Esophagus muscularis mucosa (tissue), 4 donors: ENCODE results near the gene SHB. TPM values are rescaled to one million over a fixed set of nuclear protein-coding genes. Genes with fewer than 3 reads are reported as not detected.

ENCODE experiments used
- DNase-seq: peaks from one replicate; pipeline ENCODE4 v3.0.0-alpha.2; 2017; ENCODE audit errors: extremely low spot score
- H3K27ac ChIP-seq, 4 donors: fragments of 200-600 bp; sonication (generic); replicated peaks in 1 of 4; 1 replicate in 3 of 4; 2 replicates in 1 of 4; pipeline ENCODE4 v1.5.1; 2016 to 2019; ENCODE audit warnings: mild to moderate bottlenecking in 1 of 4
- H3K27me3 ChIP-seq, 4 donors: fragments of 200-600 bp; sonication (generic); one replicate each; pipeline versions ENCODE4 v1.5.1 to v1.6.0; 2016 to 2019
- H3K36me3 ChIP-seq, 4 donors: fragments of 200-600 bp; sonication (generic); one replicate each; pipeline ENCODE4 v1.5.1; 2016 to 2019
- H3K4me1 ChIP-seq, 4 donors: fragments of 200-600 bp; sonication (generic); one replicate each; pipeline ENCODE4 v1.5.1; 2016 to 2019
- H3K4me3 ChIP-seq, 4 donors: fragments of 200-600 bp; sonication (generic); 1 replicate in 2 of 4; 2 replicates in 2 of 4; pipeline ENCODE4 v1.5.1; 2016 to 2019; ENCODE audit warnings: mild to moderate bottlenecking in 4 of 4, moderate library complexity in 1 of 4
- H3K9me3 ChIP-seq, 4 donors: fragments of 200-600 bp; sonication (generic); 1 replicate in 3 of 4; 2 replicates in 1 of 4; pipeline ENCODE4 v1.5.1; 2016 to 2019
- EP300 ChIP-seq: sonication (generic); formaldehyde crosslinking; IDR thresholded peaks from one replicate; pipeline ENCODE4 v1.6.1; 2017; ENCODE audit warnings: antibody characterized with exemption
- POLR2A ChIP-seq: fragments of 450-650 bp; IDR thresholded peaks from one replicate; pipeline ENCODE4 v1.6.1; 2017; ENCODE audit warnings: antibody characterized with exemption, moderate library complexity, mild to moderate bottlenecking, low read depth
- POLR2AphosphoS5 ChIP-seq, 2 donors: sonication (generic); formaldehyde crosslinking; IDR thresholded peaks; one replicate each; pipeline ENCODE4 v1.6.1; 2017; ENCODE audit warnings: antibody characterized with exemption in 2 of 2
- WGBS: methylation state at CpG from one replicate; pipeline ENCODE4 v1.1.5; 2018; 5-methylcytosine and 5-hydroxymethylcytosine counted together
- intact Hi-C: fragments of 100-400 bp; cut with DNase I; formaldehyde crosslinking; loops from one replicate; pipeline ENCODE4 v1.15.1; 2023
- total RNA-seq, 4 donors: library from RNA; depleted of rRNA; stranded (reverse); fragments of >200 nt; gene quantifications; one replicate each; pipeline versions ENCODE4 v1.1.0 to v1.2.1, GENCODE V29; 2016
- TF ChIP-seq, protein P1 (sequence below), 3 experiments: fragments of 200-600 bp in 2 of 3; fragments of 450-650 bp in 1 of 3; sonication (generic) in 2 of 3; IDR thresholded peaks; one replicate each; pipeline ENCODE4 v1.5.1; 2017 to 2019; ENCODE audit warnings: antibody characterized with exemption in 3 of 3, mild to moderate bottlenecking in 2 of 3, moderate library complexity in 1 of 3

SHB gene
- total RNA-seq, 4 donors from 2014 or later: 16.6 to 21.2 (median 21.0) TPM

DNA sequence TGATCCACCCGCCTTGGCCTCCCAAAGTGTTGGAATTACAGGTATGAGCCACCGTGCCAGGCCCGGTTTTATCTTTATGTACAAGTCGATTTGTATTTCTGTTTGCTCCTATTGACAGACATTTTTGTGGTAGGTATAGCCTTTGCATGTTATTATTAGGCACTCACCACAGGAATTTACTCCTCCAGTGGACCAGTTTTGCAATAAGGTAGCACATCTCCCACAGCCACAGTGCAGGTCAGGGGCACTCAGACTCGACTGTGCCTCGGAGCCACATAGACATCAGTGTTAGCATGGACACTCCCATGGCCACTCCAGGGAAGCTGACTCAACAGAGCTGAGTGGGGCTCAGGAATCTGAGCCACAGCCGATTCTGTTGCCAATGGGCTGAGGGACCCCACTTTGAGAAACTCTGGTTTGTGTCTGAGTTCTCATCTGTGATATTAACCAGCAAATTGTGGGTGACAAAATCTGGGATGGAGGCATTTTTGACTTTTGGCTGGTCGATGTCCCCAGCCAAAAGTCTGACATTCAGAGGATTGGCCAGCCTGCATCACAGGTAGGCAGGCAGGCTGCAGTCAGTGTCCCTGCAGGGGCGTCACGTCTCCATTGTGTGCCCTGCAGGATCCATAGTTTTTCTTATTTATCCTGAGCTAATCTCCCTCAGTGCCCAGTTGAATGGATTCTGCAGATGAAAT, 15.0 kb upstream of the SHB start:
- Histone ChIP-seq H3K27ac (no peak overlapping the region), H3K36me3 (no peaks in the 10 kb centered on the region), H3K4me3 (no peak overlapping the region), H3K27me3 (no peaks in the 10 kb centered on the region), H3K4me1 (peaks cover 5 to 10% (median 8%) of the 10 kb centered on the region in 4 donors), H3K9me3 (no peaks in the 10 kb centered on the region)
- no peak for DNase-seq
- TF ChIP-seq POLR2A: no peak
- TF ChIP-seq, protein P1, sequence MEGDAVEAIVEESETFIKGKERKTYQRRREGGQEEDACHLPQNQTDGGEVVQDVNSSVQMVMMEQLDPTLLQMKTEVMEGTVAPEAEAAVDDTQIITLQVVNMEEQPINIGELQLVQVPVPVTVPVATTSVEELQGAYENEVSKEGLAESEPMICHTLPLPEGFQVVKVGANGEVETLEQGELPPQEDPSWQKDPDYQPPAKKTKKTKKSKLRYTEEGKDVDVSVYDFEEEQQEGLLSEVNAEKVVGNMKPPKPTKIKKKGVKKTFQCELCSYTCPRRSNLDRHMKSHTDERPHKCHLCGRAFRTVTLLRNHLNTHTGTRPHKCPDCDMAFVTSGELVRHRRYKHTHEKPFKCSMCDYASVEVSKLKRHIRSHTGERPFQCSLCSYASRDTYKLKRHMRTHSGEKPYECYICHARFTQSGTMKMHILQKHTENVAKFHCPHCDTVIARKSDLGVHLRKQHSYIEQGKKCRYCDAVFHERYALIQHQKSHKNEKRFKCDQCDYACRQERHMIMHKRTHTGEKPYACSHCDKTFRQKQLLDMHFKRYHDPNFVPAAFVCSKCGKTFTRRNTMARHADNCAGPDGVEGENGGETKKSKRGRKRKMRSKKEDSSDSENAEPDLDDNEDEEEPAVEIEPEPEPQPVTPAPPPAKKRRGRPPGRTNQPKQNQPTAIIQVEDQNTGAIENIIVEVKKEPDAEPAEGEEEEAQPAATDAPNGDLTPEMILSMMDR (IDR thresholded peaks at IDR 0.05): no peak
- TF ChIP-seq EP300: no peak
- no peak for TF ChIP-seq POLR2AphosphoS5 (IDR thresholded peaks at IDR 0.05)
- intact Hi-C loops: no loop called here
- 94% methylated on average over 9 of the region's 10 CpGs for WGBS

DNA sequence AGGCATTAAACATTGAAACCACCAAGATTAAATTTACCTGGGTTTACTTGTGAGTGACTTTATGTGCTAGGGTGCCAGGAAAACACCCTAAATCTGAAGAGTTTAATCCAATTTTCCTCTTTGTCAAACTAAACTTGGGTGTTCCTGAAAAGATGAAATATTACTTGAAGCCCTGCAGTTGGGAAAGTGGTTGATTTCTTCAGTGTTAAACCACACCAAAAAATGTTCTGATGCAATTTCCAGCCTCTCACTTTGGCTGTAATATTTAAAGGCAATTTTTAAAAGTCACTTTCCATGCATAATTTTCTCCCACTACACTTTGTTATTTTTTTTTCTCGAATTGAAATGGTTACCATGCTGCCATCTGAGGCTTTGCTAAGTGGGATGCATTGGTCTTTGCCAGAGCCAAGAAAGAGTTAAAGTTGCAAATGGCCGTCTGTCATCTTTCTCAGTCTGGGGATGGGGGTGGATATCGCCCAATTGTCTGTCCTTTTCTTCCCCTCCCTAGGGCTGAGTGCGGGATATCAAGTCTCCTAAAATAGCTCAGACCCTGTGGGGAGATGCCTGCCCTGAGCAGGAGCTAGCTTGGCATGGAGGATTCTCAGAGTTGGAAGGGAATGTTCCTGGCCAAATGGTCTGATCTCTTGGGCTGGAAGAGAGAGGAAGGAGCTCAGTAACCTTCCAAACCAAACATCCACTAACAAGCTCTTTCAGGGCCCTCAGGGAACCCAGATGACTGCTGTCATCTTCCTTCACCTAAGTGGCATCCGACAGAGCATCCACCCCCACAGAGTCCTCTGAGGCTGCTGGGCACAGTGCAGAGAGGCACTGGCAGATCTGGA, 13.6 kb upstream of the SHB start:
- TF ChIP-seq POLR2AphosphoS5 (IDR thresholded peaks at IDR 0.05) (no peak), POLR2A (no peak), EP300 (no peak)
- TF ChIP-seq, protein P1 (IDR thresholded peaks at IDR 0.05): no peak
- DNase-seq: no peak
- WGBS: 31% methylated on average over 4 of the region's 5 CpGs
- Histone ChIP-seq H3K4me3 (no peak overlapping the region), H3K36me3 (no peaks in the 10 kb centered on the region), H3K27ac (no peak overlapping the region), H3K4me1 (peaks cover 0 to 6% (median under 1%) of the 10 kb centered on the region in 4 donors), H3K27me3 (no peaks in the 10 kb centered on the region), H3K9me3 (no peaks in the 10 kb centered on the region)
- intact Hi-C loops: no loop called here

DNA sequence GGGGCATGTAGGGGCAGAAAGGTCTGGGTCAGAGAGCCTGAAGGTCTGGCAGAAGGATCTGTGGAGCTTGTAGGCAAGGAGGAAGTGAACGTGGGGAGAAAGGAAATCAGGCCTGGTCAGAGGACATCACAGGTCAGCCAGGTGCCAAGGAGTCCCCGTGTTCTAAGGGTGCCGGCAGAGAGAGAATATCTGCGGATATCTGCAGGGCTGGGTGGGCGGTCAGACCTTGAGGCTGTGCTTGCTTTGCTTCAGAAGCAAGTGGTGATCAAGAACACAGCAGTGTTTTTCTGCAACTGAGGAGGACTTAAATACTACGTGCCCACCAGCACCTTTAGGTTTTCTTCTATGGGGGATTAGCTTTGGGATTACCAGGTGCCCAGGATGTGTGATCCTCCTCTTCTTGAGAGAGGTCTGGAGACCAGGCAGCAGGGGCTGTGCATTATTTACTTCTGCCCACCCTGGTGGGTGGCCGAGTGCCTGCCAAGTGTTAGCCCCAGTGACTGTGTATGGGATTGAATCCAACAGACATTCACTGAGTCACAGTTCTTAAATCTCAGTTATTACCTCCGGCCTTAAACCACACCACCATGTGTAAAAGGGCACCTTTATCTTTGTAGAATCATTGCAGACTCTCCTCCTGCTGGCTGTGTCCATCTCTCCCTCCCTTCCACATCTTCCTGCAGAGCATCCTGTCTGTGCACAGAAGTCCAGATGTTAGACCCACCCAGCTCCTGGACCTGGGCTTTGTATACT, 12.5 kb upstream of the SHB start:
- H3K4me1 ChIP-seq: peaks cover 0 to 6% (median 0%) of the 10 kb centered on the region in 4 donors
- no peaks in the 10 kb centered on the region for H3K9me3 ChIP-seq
- DNase-seq: peak; percentile 72
- H3K27me3 ChIP-seq: no peaks in the 10 kb centered on the region
- WGBS: 77% methylated on average over 8 of the region's 8 CpGs
- no peaks in the 10 kb centered on the region for H3K36me3 ChIP-seq
- H3K27ac ChIP-seq: no peak overlapping the region
- TF ChIP-seq EP300: no peak
- intact Hi-C loops: no loop called here
- no peak overlapping the region for H3K4me3 ChIP-seq

DNA sequence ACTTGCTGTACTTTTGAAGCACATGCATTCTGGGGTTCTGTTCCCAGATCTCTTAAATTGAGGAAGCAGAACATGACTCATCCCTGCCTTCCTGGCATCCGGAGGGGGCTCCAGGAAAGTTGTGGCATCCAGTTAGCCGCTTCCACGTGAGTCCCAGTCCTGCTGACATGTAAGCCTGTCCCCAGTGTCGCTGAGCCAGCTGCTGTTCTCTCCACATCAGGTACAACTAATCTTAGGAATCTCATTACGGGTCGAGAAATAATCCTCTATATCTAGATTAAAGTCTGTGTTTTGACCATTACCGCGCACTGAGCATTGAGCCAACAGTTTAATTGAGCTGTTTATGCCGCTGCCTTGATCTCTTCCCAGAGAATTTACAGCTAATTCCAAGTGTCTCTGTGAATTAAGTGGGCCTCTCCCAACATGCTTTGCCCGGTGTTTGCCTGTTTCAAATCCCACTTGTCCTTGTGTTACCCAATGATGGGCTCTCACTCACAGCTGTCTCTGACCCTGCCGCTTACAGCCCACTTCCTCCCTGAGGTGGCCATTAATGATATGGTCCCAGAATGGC, 10.5 kb upstream of the SHB start:
- intact Hi-C loops: no loop called here
- peak; percentile 10 to 25 for TF ChIP-seq POLR2AphosphoS5 (IDR thresholded peaks at IDR 0.05)
- TF ChIP-seq POLR2A: no peak
- no peak for TF ChIP-seq EP300
- TF ChIP-seq, protein P1 (IDR thresholded peaks at IDR 0.05): no peak
- Histone ChIP-seq H3K27ac (peak overlapping the region in 1 of 4 donors; percentile 19), H3K4me1 (peaks cover 0 to 6% (median 0%) of the 10 kb centered on the region in 4 donors), H3K9me3 (no peaks in the 10 kb centered on the region), H3K4me3 (no peak overlapping the region), H3K36me3 (no peaks in the 10 kb centered on the region), H3K27me3 (no peaks in the 10 kb centered on the region)
- WGBS: 76% methylated on average over 11 of the region's 11 CpGs
- peak; percentile 92 for DNase-seq
